Neuron (in vitro differentiated cells): Measurements from ENCODE around the gene ASB1.

ENCODE experiments used
- H2AFZ ChIP-seq: one replicate; pipeline ENCODE4 v1.6.1; 2013; ENCODE audit warnings: low read depth, mild to moderate bottlenecking, inconsistent platforms, low read length, moderate library complexity
- H3K27me3 ChIP-seq: one replicate; pipeline ENCODE4 v1.6.1; 2013; ENCODE audit warnings: low read length; ENCODE audit not compliant: insufficient read depth
- H3K36me3 ChIP-seq: one replicate; pipeline ENCODE4 v1.6.1; 2013; ENCODE audit warnings: low read length; ENCODE audit not compliant: insufficient read depth
- H3K4me1 ChIP-seq: one replicate; pipeline ENCODE4 v1.6.1; 2013; ENCODE audit warnings: low read length; ENCODE audit not compliant: insufficient read depth
- H3K4me3 ChIP-seq: 2 replicates; pipeline ENCODE4 v1.5.1; 2013; ENCODE audit warnings: mild to moderate bottlenecking, low read length, moderate library complexity
- H3K9me3 ChIP-seq: one replicate; pipeline ENCODE4 v1.6.1; 2013; ENCODE audit warnings: low read length

Gene ASB1

DNA sequence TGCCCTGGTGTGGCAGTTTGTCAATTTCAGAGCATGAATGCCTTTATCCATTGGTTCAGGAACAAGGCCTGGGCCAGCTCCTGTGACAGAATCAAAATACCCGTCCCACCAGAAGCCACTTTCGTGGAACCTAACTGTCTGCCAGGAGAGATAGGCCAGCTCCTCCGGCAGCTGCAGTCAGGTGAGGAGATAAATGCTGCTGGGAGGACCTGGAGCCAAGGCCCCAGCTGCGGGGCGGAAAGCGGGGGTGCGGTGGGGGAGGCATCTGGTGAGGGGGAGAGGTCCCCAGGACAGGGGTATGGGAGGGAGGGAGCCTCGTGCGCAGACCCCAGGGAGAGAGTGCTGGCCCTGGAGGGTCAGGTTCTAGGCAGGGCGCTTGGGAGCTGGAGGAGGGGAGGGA lies 4.4 kb upstream of the ASB1 start:
- H3K4me3 ChIP-seq, result no peak overlapping the region
- no peaks in the 10 kb centered on the region for H3K27me3 ChIP-seq
- peaks cover 20% of the 10 kb centered on the region for H3K4me1 ChIP-seq
- H2AFZ ChIP-seq, result no peak overlapping the region
- no peaks in the 10 kb centered on the region for H3K9me3 ChIP-seq
- H3K36me3 ChIP-seq, result no peaks in the 10 kb centered on the region

DNA sequence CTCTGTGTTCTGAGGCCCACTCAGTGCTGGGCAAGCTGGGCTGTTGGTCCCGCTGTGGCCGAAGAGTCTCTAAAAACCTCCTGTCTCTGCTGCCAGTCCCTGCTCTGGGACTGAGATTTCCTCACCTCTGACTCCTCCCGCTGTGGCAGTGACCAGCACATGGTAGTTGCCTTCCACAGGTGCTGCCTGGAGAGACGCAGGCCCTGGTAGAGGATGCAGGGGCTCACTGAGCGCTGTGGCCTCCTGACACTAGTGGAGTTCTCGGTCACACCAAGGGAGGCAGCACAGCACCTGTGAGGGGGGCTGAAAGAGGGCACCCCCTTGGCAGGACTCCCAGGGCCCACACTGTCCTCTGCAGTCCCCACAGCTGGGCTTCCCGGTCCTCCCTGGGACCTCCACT lies 3.8 kb upstream of the ASB1 start:
- no peaks in the 10 kb centered on the region for H3K27me3 ChIP-seq
- H3K4me1 ChIP-seq, result peaks cover 24% of the 10 kb centered on the region
- H3K9me3 ChIP-seq, result no peaks in the 10 kb centered on the region

DNA sequence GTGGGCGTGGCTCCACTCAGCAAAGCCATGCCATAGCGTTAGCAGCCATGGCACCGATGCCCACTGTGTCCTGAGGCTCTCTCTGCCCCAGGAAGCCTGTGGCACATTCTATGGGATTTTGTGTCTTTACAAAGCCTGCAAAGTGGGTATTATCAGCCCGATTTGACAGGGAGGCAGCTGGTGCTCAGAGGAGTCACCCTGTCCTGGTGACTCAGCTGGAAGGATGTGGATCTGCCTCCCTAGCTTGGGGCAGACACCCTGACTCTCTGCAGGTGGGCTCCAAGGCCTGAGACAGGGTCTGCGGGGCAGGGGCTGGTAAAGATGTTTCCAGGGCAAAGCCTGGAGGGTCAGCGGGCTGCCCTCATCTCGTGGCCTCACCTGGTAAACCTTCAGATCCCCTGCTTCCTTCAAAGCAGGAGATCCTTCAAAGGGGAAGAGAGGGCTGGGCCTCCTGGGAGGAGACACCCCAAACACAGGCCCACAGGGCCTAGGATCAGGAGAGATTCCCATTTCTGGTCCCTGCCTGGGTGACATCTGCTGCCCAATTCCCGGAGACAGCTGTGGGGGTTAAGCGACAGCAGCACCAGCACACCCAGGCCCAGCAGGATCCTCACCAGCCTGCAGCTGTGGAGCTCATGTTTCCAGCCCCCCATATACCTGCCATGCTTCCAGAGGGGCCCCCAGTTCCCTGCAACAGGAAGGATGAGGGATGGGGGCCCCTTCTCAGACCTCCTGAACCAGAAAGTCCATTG lies 3.0 kb upstream of the ASB1 start:
- Histone ChIP-seq H3K27me3 (no peaks in the 10 kb centered on the region), H3K9me3 (no peaks in the 10 kb centered on the region), H3K4me1 (peaks cover 30% of the 10 kb centered on the region), H3K36me3 (no peaks in the 10 kb centered on the region), H2AFZ (no peak overlapping the region), H3K4me3 (no peak overlapping the region)

More for the DNA sequence above, 3.8 kb upstream of the ASB1 start:
- Histone ChIP-seq H2AFZ (no peak overlapping the region), H3K36me3 (no peaks in the 10 kb centered on the region), H3K4me3 (no peak overlapping the region)

DNA sequence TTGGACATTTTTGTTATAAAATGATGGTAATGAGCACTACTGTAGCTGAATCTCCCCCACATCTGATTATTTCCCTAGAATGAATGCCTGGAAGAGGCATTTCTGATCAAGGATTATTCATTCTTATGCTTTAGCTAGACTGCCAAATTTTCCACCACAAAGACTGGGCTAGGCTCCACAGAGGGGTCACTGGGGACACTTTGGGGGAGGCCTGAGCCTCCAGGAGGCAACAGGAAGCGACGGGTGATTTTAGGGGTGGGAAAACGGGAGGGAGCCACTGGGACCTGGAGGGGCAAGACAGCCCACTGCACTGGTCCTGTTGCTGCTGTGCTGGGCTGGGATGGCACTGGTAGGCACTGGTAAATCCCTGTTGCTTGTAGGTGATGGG lies 2.4 kb upstream of the ASB1 start:
- Histone ChIP-seq H3K4me1 (peaks cover 30% of the 10 kb centered on the region), H3K4me3 (no peak overlapping the region), H2AFZ (no peak overlapping the region), H3K36me3 (no peaks in the 10 kb centered on the region), H3K9me3 (no peaks in the 10 kb centered on the region), H3K27me3 (no peaks in the 10 kb centered on the region)

DNA sequence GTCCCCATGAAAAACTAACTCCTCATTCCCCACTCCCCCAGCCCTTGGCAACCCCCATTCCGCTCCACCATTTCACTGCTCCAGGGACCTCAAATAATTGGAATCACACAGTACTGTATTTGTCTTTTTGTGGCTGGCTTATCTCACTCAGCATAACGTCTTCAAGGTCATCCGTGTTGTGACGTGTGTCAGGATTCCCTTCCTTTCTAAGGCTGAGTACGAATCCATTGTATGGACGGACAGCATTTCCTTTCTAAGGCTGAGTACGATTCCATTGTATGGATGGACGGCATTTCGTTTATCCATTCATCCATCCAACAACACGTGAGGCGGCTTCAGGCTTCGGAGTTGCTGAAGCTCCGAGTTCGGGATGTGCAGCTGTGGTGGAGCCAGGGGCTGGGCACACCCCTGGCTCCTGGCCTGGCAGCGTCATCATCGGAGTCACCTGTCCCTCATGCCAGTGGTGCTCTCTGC lies 1.2 kb upstream of the ASB1 start:
- no peaks in the 10 kb centered on the region for H3K27me3 ChIP-seq
- H3K9me3 ChIP-seq, result peaks cover 5% of the 10 kb centered on the region
- peak overlapping the region; percentile 59 for H3K4me3 ChIP-seq
- H3K36me3 ChIP-seq, result peaks cover 4% of the 10 kb centered on the region
- H2AFZ ChIP-seq, result no peak overlapping the region
- H3K4me1 ChIP-seq, result peaks cover 27% of the 10 kb centered on the region

DNA sequence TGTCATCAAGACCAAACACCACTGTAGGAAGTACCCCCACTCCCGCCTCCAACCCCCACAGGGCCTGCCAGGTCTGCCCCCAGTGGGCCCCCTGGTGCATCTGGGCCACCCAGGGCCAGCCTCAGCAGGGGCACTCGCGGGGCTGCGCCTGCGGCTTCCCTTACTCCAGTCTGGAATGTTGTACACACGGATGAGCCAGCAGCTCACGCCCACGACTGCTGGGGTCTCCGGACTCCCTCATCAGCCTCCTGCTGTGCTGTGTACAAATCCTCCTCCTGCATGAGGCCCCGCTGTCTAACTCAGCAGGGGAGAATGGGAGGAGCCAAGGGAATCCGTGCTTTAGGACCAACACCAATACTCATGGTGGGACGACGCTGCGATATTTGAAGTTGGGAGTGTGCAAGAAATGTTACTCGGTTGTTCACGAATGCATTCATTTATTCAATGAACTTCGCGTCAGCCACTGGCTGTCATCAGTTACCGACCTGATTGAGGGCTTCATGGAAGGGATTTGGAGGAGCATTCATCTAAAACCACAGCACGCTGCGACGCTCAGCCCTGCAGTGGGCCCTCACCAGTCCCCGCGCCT lies 654 bp upstream of the ASB1 start:
- H3K36me3 ChIP-seq, result peaks cover 4% of the 10 kb centered on the region
- H2AFZ ChIP-seq, result peak overlapping the region; percentile 77
- peak overlapping the region; percentile 59 for H3K4me3 ChIP-seq
- peaks cover 22% of the 10 kb centered on the region for H3K4me1 ChIP-seq
- H3K27me3 ChIP-seq, result no peaks in the 10 kb centered on the region
- peaks cover 9% of the 10 kb centered on the region for H3K9me3 ChIP-seq

DNA sequence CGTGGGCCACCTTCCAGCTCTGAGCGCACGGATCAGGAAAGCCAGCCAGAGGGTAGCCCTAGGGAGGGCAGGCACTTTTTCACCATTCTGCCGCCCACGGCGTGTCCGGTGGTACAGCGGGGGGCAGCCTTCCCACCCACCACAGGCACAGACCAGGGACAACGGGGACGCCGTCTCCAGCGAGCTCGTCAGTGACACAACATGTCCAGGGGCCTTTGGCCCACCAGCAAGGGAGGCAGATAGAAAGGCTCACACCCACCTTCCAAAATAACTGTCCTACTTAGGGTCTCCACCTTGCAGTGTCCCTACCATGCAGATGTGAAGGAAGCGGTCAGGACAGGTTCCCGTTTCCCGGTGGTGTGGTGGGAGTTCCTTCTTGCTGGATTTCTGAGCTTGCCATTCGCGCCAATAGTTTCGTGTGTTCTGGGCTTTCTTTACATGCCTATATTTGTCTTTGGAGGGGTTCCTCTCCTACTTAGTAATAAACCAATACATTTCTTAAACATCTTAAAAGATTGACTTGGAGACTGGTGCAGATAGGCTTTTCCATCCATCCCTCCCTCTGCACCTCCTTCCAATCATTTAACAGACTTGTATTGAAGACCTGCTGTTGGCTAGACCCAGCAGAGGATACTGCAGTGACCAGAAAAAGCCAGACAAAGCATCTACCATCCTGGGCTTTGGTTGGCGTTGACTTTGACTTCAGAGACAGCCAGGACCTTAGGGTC lies 872 bp downstream of the ASB1 start:
- H3K36me3 ChIP-seq, result peaks cover 4% of the 10 kb centered on the region
- H3K4me3 ChIP-seq, result peak overlapping the region; percentile 59
- H2AFZ ChIP-seq, result peak overlapping the region; percentile 77
- peaks cover 9% of the 10 kb centered on the region for H3K9me3 ChIP-seq
- peaks cover 17% of the 10 kb centered on the region for H3K4me1 ChIP-seq
- H3K27me3 ChIP-seq, result no peaks in the 10 kb centered on the region

DNA sequence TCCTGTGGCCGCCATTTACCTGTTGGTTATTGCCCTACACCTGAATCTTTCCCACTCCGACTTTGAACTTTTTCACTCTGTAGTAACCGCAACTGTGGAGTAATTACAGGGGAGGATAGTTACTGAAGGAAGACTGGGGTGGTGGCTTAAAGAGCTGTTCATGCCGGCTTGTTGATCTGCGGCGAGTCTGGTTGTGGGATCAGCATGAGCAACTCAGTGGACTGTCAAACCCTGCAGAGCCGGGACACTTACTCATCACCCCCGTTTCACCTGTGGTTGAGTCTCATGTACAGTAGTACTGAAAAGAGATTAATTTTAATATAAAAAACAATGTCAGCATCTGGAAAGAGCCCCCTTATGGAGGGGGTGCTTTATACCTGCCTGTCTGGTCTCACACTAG lies 2.1 kb downstream of the ASB1 start:
- Histone ChIP-seq H3K27me3 (no peaks in the 10 kb centered on the region), H2AFZ (no peak overlapping the region), H3K4me3 (no peak overlapping the region), H3K36me3 (peaks cover 9% of the 10 kb centered on the region), H3K4me1 (peaks cover 17% of the 10 kb centered on the region), H3K9me3 (peaks cover 9% of the 10 kb centered on the region)

DNA sequence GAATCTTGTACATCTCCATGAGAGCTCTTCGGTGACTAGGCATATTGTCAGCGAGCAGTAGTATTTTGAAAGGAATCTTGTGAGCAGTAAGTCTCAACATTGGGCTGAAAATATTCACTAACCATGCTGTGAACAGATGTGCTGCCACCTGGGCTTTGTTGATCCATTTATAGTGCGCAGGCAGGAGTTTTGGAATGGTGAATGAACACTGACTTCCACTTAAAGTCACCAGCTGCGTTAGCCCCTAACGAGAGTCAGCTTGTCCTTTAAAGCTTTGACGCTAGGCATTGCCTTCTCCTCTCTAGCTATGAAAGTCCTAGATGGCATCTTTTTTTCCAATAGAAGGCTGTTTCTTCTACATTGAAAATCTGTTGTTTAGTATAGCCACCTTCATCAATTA lies 4.1 kb downstream of the ASB1 start:
- peaks cover 28% of the 10 kb centered on the region for H3K36me3 ChIP-seq
- peaks cover 9% of the 10 kb centered on the region for H3K9me3 ChIP-seq
- H3K27me3 ChIP-seq, result no peaks in the 10 kb centered on the region
- peaks cover 15% of the 10 kb centered on the region for H3K4me1 ChIP-seq
- no peak overlapping the region for H2AFZ ChIP-seq
- H3K4me3 ChIP-seq, result no peak overlapping the region

DNA sequence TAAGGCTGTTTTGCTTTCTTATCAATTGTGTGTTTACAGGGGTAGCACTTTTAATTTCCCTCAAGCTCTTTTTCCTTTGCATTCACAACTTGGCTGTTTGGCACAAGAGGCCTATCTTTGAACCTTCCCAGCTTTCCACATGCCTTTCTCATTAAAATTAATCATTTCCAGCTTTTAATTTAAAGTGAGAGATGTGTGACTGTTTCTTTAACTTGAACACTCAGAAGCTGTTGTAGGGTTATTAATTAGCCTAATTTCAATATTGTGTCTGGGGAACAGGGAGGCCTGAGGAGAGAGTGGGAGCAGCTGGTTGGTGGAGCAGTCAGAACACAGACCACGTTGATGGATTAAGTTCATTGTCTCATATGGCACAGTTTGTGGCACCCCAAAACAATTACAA lies 4.7 kb downstream of the ASB1 start:
- peaks cover 9% of the 10 kb centered on the region for H3K9me3 ChIP-seq
- H3K36me3 ChIP-seq, result peaks cover 30% of the 10 kb centered on the region
- H3K27me3 ChIP-seq, result no peaks in the 10 kb centered on the region
- H2AFZ ChIP-seq, result no peak overlapping the region
- peaks cover 9% of the 10 kb centered on the region for H3K4me1 ChIP-seq
- H3K4me3 ChIP-seq, result no peak overlapping the region

DNA sequence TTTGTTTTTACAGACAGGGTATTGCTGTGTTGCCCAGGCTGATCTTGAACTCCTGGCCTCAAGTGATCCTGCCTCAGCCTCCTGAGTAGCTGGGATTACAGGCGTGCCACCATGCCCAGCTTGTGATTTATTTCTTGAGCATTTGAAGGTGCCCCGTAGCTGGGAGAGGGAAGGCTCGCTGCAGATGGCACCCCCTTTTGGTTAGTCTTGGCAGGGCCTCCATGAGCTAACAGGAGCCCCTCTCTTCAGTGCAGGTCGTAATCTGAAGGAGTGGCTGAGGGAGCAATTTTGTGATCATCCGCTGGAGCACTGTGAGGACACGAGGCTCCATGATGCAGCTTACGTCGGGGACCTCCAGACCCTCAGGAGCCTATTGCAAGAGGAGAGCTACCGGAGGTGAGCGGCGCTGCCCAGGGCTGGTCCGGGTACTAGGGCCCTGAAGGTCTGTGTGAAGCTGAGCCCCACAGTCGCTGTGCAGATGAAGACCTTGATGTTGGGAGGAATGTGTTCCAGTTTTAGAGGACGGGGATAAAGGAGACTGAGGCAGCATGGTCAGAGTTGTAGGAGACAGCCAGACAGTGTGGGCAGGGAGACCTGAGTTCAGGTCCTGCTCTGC lies 6.7 kb downstream of the ASB1 start:
- no peak overlapping the region for H3K4me3 ChIP-seq
- H3K4me1 ChIP-seq, result peaks cover under 1% of the 10 kb centered on the region
- peaks cover 9% of the 10 kb centered on the region for H3K9me3 ChIP-seq
- peaks cover 38% of the 10 kb centered on the region for H3K36me3 ChIP-seq
- H2AFZ ChIP-seq, result no peak overlapping the region
- H3K27me3 ChIP-seq, result no peaks in the 10 kb centered on the region

DNA sequence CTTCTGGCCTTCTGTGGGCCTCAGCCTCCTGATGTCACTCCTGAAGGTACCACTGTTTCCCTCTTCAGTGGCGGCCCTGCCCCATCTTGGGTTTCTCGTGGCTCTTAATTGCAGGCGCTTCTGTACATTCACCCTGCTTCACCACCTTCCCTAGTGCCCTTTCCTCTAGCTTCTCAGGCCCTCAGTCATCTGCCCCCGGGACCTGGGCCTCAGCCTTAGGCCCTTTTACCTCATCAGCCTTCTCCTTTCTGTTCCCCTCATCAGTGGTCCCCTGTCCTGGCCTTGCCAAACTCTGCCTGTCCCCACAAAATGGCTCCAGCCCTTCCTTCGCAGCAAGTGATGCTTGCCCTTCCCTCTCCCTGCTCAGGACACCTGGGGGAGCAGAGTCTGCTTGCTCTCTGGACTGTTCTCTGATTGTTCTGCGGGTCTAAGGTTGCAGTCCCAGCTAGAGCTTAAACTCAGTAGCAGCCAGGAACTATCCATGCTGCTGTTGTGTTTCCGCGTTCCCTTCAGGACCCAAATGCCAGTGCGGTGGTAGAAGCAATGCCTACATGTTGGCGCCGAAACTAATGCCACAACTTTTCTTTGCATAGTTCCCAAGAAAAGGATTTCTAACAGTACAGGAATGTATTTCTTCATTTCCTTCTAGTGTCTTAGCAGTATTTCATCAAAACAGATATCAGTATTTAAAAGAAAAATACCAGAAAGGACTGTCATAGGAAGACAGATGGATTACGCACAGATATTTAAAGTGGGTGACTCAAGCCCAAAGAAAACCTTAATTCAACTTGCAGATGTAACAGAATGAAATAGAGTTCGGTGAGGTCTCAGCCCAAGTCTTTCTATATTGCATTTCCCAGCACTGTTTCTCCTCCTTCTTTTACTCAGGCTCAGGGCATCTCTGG lies 7.5 kb downstream of the ASB1 start:
- Histone ChIP-seq H3K9me3 (peaks cover 9% of the 10 kb centered on the region), H2AFZ (no peak overlapping the region), H3K36me3 (peaks cover 40% of the 10 kb centered on the region), H3K4me3 (no peak overlapping the region), H3K27me3 (no peaks in the 10 kb centered on the region), H3K4me1 (no peaks in the 10 kb centered on the region)
